Vagina (tissue), 2 donors: ENCODE measurements around the gene ZMYND10. TPM values are rescaled to one million over a fixed set of nuclear protein-coding genes. Genes with fewer than 3 reads are reported as not detected.

Experiments used
- DNase-seq, 2 donors: peaks; one replicate each; pipeline ENCODE4 v3.0.0-alpha.2; 2017; ENCODE audit errors: extremely low spot score in 2 of 2
- H3K27ac ChIP-seq: fragments of 200-600 bp; sonication (generic); one replicate; pipeline ENCODE4 v1.5.1; 2019
- H3K27me3 ChIP-seq: fragments of 200-600 bp; sonication (generic); one replicate; pipeline ENCODE4 v1.5.1; 2019
- H3K36me3 ChIP-seq, 2 donors: fragments of 200-600 bp; sonication (generic); one replicate each; pipeline ENCODE4 v1.5.1; 2017 to 2019
- H3K4me1 ChIP-seq: fragments of 200-600 bp; sonication (generic); one replicate; pipeline ENCODE4 v1.5.1; 2019
- H3K4me3 ChIP-seq, 2 donors: fragments of 200-600 bp; sonication (generic); 1 replicate in 1 of 2; 2 replicates in 1 of 2; pipeline ENCODE4 v1.5.1; 2016 to 2019
- H3K9me3 ChIP-seq: fragments of 200-600 bp; sonication (generic); one replicate; pipeline ENCODE4 v1.5.1; 2019
- POLR2A ChIP-seq, 2 donors: fragments of 450-650 bp; IDR thresholded peaks; one replicate each; pipeline ENCODE4 v1.6.1; 2017; ENCODE audit warnings: antibody characterized with exemption in 2 of 2, mild to moderate bottlenecking in 2 of 2, moderate library complexity in 2 of 2
- POLR2AphosphoS5 ChIP-seq, 2 donors: sonication (generic); formaldehyde crosslinking; IDR thresholded peaks; one replicate each; pipeline ENCODE4 v1.9.0; 2017; ENCODE audit warnings: antibody characterized with exemption in 2 of 2, mild to moderate bottlenecking in 2 of 2, low read depth in 1 of 2; ENCODE audit not compliant: insufficient read depth in 1 of 2
- intact Hi-C: fragments of 100-400 bp; cut with DNase I; formaldehyde crosslinking; loops from one replicate; pipeline ENCODE4 v1.15.1; 2023
- total RNA-seq: library from RNA; depleted of rRNA; stranded (reverse); fragments of >200 nt; gene quantifications from one replicate; pipeline ENCODE4 v1.2.3, GENCODE V29; 2016
- TF ChIP-seq, protein P1 (sequence below), 3 experiments: fragments of 450-650 bp in 2 of 3; fragments of 200-600 bp in 1 of 3; sonication (generic) in 1 of 3; IDR thresholded peaks; one replicate each; pipeline ENCODE4 v1.5.1; 2017 to 2019; ENCODE audit warnings: antibody characterized with exemption in 3 of 3, mild to moderate bottlenecking in 2 of 3, moderate library complexity in 2 of 3

ZMYND10 gene
- total RNA-seq, 1 donor from 2014 or later, result 0.74 TPM

GRCh38 chr3:50353245-50354004 lies 7.9 kb upstream of the ZMYND10 start:
- no peak for DNase-seq
- intact Hi-C loops, result no loop called here
- Histone ChIP-seq H3K27ac (no peak overlapping the region), H3K36me3 (peaks cover 0 to 26% of the 10 kb centered on the region in 2 donors), H3K4me1 (peaks cover 64% of the 10 kb centered on the region), H3K27me3 (no peaks in the 10 kb centered on the region), H3K9me3 (no peaks in the 10 kb centered on the region), H3K4me3 (no peak overlapping the region)
- TF ChIP-seq, protein P1, sequence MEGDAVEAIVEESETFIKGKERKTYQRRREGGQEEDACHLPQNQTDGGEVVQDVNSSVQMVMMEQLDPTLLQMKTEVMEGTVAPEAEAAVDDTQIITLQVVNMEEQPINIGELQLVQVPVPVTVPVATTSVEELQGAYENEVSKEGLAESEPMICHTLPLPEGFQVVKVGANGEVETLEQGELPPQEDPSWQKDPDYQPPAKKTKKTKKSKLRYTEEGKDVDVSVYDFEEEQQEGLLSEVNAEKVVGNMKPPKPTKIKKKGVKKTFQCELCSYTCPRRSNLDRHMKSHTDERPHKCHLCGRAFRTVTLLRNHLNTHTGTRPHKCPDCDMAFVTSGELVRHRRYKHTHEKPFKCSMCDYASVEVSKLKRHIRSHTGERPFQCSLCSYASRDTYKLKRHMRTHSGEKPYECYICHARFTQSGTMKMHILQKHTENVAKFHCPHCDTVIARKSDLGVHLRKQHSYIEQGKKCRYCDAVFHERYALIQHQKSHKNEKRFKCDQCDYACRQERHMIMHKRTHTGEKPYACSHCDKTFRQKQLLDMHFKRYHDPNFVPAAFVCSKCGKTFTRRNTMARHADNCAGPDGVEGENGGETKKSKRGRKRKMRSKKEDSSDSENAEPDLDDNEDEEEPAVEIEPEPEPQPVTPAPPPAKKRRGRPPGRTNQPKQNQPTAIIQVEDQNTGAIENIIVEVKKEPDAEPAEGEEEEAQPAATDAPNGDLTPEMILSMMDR (IDR thresholded peaks at IDR 0.05), result no peak
- TF ChIP-seq POLR2A (IDR thresholded peaks at IDR 0.05) (no peak), POLR2AphosphoS5 (IDR thresholded peaks at IDR 0.05; ENCODE audit: insufficient read depth in 1 of 2, low read depth in 1 of 2) (no peak)

DNA sequence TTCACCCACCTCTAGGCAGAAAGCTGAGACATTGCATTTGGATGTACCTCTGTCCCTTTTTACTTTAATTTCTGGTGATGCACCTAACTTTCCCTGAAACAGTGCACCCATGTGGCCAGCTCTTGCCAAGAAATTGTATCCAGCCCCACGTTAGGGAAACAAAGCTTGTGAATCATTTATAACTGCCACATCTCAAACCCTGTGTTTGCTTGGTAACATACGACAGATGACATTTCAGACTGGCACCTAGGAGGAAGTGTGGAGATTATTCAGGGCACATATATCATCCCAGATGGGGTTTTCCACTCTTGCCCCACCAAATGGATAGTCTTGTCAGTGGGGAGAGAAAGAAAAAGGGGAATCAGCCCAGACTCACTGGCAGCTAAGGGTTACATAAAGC lies 7.2 kb upstream of the ZMYND10 start:
- H3K9me3 ChIP-seq, result no peaks in the 10 kb centered on the region
- TF ChIP-seq, protein P1 (IDR thresholded peaks at IDR 0.05), result no peak
- TF ChIP-seq POLR2AphosphoS5 (IDR thresholded peaks at IDR 0.05; ENCODE audit: insufficient read depth in 1 of 2, low read depth in 1 of 2), result no peak
- TF ChIP-seq POLR2A (IDR thresholded peaks at IDR 0.05), result no peak
- no peak overlapping the region for H3K4me3 ChIP-seq
- peaks cover 58% of the 10 kb centered on the region for H3K4me1 ChIP-seq
- H3K27me3 ChIP-seq, result no peaks in the 10 kb centered on the region
- intact Hi-C loops, result no loop called here
- no peak overlapping the region for H3K27ac ChIP-seq
- peaks cover 0 to 31% of the 10 kb centered on the region in 2 donors for H3K36me3 ChIP-seq
- no peak for DNase-seq

DNA sequence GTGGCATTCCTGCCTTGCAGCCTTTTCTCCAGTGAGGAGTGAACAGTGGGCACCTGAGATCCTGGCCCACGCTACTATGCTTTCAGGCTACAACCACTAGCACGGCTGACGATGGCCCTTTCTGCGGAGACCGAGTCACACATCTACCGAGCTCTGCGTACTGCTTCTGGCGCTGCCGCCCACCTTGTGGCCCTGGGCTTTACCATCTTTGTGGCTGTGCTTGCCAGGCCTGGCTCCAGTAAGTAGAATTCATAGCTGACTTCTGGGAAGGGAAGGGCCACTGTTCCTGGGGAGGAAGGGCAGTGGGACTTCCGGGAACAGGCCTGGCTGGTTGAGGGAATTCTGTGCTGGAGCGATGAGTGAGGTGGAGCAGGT lies 5.8 kb upstream of the ZMYND10 start:
- peak overlapping the region; percentile 59 to 60 for H3K4me3 ChIP-seq
- no peaks in the 10 kb centered on the region for H3K9me3 ChIP-seq
- H3K36me3 ChIP-seq, result peaks cover 0 to 31% of the 10 kb centered on the region in 2 donors
- no peak for DNase-seq
- H3K27ac ChIP-seq, result peak overlapping the region; percentile 90
- TF ChIP-seq, protein P1 (IDR thresholded peaks at IDR 0.05), result no peak
- TF ChIP-seq POLR2AphosphoS5 (IDR thresholded peaks at IDR 0.05; ENCODE audit: insufficient read depth in 1 of 2, low read depth in 1 of 2) (no peak), POLR2A (IDR thresholded peaks at IDR 0.05) (no peak)
- intact Hi-C loops, result no loop called here
- peaks cover 43% of the 10 kb centered on the region for H3K4me1 ChIP-seq
- H3K27me3 ChIP-seq, result no peaks in the 10 kb centered on the region

DNA sequence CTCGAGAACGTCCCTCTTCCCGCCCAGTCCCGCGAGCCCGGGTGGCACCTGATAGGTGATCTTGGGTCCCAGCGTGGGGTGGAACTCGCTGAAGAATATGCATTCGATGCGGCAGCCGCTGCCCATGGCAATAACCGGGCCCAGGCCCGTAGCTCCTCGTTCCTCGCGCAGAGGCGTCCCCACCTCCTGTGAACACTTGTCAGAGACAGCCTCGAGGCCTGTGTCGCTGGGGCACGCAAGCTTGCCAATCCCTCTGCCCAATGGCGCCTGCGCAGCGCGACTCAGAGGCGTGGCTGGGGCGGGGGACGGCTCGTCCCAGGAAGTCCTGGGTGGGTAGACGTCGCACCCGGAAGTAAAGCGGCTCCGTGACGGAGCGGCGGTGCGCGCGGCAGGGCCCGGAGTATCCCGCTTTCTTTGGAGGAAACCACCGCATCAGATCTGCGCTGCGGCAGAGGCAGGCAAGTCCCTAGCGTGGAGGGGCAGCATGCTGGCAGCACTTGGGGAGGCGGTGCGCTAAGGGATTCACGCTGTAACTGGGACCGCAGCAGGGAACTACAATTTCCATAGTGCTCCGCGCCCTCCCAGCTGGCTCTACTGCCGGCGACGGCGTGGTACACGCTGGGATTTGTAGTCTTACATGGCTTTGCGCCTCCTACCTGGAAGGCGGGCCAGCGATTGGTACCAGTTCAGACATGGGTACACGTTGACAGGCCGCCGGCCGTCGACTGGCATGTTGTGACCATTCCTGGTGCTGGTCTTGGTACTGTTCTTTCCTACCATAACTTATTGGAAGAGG lies 5.2 kb upstream of the ZMYND10 start, which contains the start of the genes CYB561D2 and NPRL2:
Gene CYB561D2 (plus strand): TSS at position 336 of the 796 bp plus-strand sequence. CDS start 572 bp downstream, outside the sequence.
Gene NPRL2 (minus strand): TSS at position 249 of the 796 bp plus-strand sequence. CDS start 123 bp downstream, at position 126.
- Histone ChIP-seq H3K4me3 (peak within 1 kb of the TSS; percentile 59 to 60), H3K36me3 (peaks cover 0 to 31% of the 10 kb centered on the region in 2 donors), H3K4me1 (peaks cover 43% of the 10 kb centered on the region), H3K9me3 (no peaks in the 10 kb centered on the region), H3K27ac (peak within 1 kb of the TSS; percentile 90), H3K27me3 (no peaks in the 10 kb centered on the region)
- DNase-seq, result peak; percentile 97 to 99
- TF ChIP-seq, protein P1 (IDR thresholded peaks at IDR 0.05), result no peak
- TF ChIP-seq POLR2AphosphoS5 (IDR thresholded peaks at IDR 0.05; ENCODE audit: insufficient read depth in 1 of 2, low read depth in 1 of 2) (peak; percentile 97), POLR2A (IDR thresholded peaks at IDR 0.05) (peak in 1 of 2 donors; percentile 64)
- intact Hi-C loops, result no loop called here
